GM21526 (cell line): ENCODE measurements around the gene TBCA.

Experiments used
- ATAC-seq: cut with Tn5 transposase; IDR thresholded peaks from one replicate; pipeline ENCODE4 v1.9.1; 2021; ENCODE audit warnings: moderate library complexity; ENCODE audit not compliant: unreplicated experiment, low FRiP score

Gene TBCA

GRCh38 chr5:77775790-77776553 lies at the start of gene TBCA:
TBCA (minus strand) TSS chr5:77776339; CDS start chr5:77776257, 82 bp downstream.
- peak; percentile 84 for ATAC-seq

- no peak for ATAC-seq
These were observed 48.8 kb upstream of the TBCA start for GRCh38 chr5:77824981-77825380.

GRCh38 chr5:77816686-77817085 lies 40.5 kb upstream of the TBCA start:
- no peak for ATAC-seq

DNA sequence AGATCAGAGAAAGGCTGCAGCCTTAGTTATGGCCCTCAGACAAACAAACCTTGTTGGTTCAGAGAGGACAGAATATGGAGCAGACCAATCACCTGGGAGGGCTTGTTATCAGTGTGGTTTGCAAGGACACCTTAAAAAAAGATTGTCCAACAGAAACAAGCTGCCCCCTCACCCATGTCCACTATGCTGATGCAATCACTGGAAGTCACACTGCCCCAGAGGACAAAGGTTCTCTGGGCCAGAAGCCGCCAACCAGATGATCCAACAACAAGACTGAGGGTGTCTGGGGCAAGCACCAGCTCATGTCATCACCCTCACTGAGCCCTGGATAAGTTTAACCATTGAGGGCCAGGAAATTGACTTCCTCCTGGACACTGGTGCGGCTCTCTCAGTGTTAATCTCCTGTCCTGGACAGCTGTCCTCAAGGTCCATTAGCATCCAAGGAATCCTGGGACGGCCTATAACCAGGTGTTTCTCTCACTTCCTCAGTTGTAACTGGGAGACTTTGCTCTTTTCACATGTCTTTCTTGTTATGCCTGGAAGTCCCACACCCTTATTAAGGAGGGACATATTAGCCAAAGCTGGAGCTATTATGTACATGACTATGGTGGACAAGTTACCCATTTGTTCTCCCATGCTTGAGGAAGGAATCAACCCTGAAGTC lies 36.9 kb upstream of the TBCA start:
- ATAC-seq = no peak

GRCh38 chr5:77806213-77806843 lies 30.2 kb upstream of the TBCA start:
- ATAC-seq = no peak

GRCh38 chr5:77798456-77798855 lies 22.3 kb upstream of the TBCA start:
- ATAC-seq = no peak

DNA sequence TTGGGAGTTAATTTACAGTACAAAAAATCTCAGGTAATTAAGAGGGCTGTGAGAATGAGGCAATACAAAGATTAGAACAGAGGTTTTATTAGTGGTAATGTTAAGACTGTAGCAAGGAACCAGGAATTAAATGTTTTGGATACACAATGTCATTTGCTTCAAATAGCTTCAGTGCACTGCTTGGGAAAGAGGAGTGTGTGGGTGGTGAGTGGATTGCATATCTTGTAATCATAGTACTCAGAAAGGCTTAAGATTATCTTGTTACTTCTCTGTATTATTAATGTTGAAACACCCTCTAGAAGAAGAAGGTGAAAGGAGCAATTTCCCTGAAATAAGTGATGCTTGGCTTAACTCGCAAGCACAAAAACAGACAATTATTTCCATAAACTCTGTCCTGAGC lies 21.0 kb upstream of the TBCA start:
- ATAC-seq = no peak

GRCh38 chr5:77795846-77796245 lies 19.7 kb upstream of the TBCA start:
- ATAC-seq = no peak

DNA sequence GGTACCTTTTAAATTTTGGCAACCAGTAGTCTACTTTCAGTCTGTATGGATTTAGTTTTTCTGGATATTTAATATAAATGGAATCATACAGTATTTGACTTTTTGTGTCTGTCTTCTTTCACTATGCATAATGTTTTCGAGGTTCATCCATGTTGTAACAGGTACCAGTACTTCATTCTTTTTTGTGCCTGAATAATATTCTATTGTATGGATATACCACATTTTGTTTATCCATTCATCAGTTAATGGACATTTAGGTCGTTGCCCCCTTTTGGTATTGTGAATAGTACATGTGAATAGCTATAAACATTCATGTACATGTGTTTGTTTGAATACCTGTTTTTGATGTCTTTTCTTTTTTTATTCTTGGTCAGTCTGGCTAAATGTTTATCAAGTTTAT lies 19.1 kb upstream of the TBCA start:
- no peak for ATAC-seq

GRCh38 chr5:77791926-77792325 lies 15.8 kb upstream of the TBCA start:
- no peak for ATAC-seq

GRCh38 chr5:77791356-77791755 lies 15.2 kb upstream of the TBCA start:
- ATAC-seq = no peak

DNA sequence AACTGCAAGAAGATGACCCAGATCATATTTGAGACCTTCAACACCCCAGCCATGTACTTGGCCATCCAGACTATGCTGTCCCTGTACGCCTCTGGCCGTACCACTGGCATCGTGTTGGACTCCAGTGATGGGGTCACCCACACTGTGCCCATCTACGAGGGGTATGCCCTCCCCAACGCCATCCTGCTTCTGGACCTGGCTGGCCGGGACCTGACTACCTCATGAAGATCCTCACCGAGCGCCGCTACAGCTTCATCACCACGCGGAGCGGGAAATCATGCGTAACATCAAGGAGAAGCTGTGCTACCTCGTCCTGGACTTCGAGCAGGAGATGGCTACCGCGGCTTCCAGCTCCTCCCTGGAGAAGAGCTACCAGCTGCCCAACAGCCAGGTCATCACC lies 9.1 kb upstream of the TBCA start:
- no peak for ATAC-seq

DNA sequence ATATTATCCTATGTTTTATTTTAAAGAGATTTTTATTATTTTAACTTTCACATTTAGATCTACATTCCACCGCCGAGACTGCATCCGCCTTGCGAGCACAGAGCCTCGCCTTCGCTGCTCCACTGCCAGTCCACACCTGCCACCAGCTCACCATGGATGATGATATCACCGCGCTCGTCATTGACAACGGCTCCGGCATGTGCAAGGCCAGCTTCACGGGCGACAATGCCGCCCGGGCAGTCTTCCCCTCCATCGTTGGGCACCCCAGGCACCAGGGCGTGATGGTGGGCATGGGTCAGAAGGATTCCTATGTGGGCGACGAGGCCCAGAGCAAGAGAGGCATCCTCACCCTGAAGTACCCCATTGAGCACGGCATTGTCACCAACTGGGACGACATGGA lies 8.6 kb upstream of the TBCA start:
- no peak for ATAC-seq

- no peak for ATAC-seq
These were observed 4.9 kb upstream of the TBCA start for GRCh38 chr5:77781076-77781475.

GRCh38 chr5:77778881-77779438 lies 2.8 kb upstream of the TBCA start:
- no peak for ATAC-seq

DNA sequence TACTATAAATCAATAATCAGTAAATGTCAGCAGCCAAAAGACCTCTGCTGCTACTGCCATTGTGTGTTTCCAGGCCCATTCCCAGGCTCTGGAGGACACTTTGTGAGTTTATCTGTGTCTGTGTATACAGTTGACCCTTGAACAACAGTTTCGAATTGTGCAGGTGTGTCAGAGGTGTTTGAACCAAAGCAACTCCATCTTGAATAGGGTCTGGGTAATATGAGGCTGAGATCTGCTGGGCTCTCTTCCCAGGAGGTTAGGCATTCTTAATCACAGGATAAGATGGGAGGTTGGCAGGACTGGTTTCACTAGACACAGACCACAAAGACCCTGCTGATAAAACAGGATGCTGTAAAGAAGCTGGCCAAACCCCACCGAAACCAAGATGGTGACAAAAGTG lies 2.3 kb upstream of the TBCA start:
- no peak for ATAC-seq

DNA sequence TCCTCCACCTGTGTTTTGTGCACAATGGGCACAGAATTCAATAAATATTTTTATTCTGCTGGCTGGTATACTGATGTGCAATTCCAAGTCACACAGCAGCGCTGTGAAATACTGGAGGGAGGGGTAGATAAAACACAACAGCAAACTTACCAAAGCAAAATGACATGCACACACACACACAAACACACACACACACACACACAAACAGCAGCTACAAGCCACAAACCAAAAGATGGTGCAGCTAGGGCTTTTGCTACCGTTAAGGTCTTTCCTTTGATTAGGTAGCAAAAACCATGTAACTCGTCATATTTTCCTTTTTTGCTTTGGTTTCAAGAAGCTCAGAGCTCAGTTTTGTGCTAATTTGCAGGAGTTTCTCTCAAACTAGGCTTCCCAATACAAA lies 1.8 kb upstream of the TBCA start:
- no peak for ATAC-seq

GRCh38 chr5:77777281-77777892 lies 1.2 kb upstream of the TBCA start:
- no peak for ATAC-seq

DNA sequence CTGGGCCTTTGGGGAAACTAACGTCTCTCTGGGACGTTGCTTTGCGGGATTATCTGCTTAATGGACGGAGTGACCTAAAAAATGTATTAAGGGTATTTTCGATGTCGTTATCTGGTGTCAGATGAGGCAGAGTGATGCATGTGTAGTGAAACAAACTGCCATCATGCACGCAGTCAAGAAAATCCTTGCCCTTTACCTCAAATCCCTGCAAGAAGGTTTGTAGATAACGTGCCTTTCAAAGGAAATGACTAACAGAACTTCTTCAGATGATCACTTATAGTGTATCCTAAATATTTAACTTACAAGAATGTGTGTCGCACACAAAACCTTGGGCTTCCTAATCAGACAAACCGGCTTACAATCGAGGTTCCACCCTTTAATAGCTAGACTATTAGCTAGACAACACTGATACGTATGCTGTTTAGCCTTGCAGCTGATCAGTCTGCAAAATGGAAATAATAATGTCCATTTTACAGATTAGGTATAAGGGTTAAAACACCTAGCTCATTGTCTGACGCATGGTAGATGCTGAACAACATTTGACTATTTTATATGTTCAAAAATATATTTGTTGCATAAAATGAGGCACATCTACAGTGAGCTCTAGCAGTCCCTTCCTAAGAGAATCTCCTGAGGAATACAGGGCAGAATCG lies 541 bp upstream of the TBCA start:
- ATAC-seq = no peak

GRCh38 chr5:77774981-77775789 lies 954 bp downstream of the TBCA start:
- peak; percentile 7 for ATAC-seq
